ENCODE measurements around the gene LMTK2.
"Not testable (repeated sequence)": the region's sequence is repeated elsewhere in the genome, so short reads cannot be mapped to it uniquely, and the experiment has no call there.

Gene LMTK2

GRCh38 chr7:98214811-98215321 is 108.2 kb downstream of the LMTK2 start:
- DNase-seq (ENCODE audit: insufficient read length, low spot score) (no peak), FAIRE-seq (no peak)

DNA sequence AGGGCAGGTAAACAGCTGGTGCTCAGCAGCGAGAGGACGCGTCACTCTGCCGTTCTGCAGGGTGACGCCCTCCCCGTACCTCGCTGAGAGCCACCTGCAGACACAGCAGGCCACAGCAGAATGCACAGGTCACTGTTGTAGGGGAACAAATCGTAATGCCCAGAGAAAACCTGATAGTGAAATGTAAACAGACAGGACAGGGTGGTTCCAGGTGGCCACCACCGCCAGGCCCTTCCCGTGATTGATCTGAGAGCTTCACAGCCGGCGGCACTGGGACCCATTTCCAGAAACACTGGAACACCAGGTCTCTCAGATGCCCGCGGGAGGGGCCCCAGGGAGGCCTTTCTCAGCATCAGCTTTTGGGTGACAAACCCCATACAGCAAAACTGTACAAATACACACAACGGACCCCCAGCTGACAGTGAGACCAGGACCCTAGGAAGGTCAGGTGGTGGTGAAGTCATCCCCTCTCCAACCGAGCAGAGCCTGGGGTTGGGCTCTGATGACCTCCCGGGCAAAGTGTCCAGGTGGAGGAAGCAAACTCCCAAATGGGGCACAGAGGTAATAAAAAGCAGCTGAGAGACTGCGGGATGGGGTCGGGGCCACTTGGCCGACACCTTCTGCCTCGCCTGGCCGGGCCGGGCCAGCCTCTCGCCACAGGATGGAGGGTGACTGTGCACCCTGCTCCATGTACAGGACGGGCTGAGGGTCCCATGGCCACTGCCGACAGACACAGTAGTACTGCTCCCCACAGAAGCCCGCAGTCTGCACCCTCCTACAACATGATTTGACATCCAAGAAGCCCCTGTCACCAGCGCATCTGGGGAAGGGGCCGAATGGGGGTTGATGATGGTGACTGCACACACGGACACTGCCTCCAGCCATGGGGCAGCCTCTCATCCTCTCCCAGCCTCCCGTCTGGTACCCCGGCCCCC is 109.2 kb downstream of the LMTK2 start:
- FAIRE-seq = no peak
- DNase-seq (ENCODE audit: insufficient read length, low spot score) = no peak

DNA sequence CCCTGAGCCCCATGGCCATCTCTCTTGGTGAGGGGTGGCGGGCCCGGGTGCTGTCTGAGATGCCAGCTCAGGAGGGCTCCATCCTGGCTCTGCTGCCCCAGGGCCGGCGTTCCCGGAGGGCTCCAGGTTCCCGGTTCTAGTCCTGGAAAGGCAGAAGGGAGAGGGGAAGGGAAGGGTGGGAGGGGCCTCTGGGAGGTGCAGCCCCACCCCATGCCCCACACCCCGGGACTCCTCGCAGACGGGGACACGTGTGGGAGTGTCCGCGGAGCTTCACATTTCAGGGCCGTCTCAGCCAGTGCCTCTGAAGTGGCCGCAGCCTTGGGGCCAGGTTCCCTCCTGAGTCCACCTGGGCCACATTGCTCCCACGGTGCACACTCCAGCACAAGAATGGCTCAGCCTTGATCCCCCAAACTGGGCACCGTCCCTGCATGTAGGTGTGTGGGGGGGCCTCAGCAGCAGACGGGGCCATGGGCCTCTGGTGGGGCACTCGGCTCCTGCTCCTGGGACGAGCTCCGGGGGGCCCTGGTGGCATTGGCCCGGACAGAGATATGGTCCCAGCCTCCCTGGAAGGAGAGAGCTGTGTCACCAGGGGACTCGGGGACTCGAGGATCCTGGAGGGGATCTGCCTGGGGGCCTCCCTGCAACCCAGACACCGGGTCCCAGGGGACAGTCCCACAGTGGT is 110.4 kb downstream of the LMTK2 start:
- no peak for FAIRE-seq
- no peak for DNase-seq (ENCODE audit: insufficient read length, low spot score)

GRCh38 chr7:98217623-98218582 is 111.2 kb downstream of the LMTK2 start:
- DNase-seq (ENCODE audit: insufficient read length, low spot score) = no peak
- no peak for FAIRE-seq

DNA sequence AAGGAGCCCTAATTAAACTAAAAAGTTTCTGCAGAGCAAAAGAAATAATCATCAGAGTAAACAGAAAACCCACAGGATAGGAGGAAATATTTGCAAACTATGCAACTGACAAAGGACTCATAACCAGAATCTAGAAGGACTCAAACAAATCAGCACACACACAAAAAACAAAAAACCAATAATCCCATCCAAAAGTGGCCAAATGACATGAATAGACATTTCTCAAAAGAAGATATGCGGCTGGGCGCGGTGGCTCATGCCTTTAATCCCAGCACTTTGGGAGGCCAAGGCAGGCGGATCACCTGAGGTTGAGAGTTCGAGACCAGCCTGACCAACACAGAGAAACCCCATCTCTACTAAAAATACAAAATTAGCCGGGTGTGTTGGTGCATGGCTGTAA is 112.7 kb downstream of the LMTK2 start:
- not testable (repeated sequence) for DNase-seq (ENCODE audit: insufficient read length, low spot score); FAIRE-seq

GRCh38 chr7:98221611-98222532 is 115.2 kb downstream of the LMTK2 start:
- FAIRE-seq (no peak), DNase-seq (ENCODE audit: insufficient read length, low spot score) (no peak)

GRCh38 chr7:98222533-98223195 is 116.0 kb downstream of the LMTK2 start:
- FAIRE-seq (no peak), DNase-seq (ENCODE audit: insufficient read length, low spot score) (no peak)

DNA sequence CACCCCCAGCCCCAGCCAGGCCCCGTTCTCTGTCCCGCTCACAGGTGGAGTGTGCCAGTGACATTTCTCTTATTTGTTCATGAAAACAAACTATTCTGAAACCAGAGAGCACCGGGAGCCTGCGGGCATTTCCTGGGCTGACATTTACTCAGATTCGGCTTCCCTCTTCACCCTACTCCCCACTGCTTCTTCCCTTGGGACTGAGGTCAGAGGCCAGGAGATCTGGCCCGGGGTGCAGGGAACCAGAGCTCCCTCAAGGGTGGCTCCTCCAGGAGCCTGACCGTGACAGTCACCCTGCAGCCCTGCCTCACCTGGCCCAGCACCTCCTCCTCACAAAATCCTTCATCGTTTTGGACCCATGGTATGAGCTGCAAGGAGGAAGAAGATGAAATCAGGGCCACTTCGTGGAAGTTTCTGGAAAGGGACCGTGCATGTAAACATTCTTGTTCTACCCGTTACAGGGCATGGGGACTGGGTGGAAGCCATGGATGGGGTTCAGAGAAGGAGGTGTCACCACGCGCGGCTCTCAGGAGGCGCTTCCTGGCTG is 116.8 kb downstream of the LMTK2 start:
- no peak for DNase-seq (ENCODE audit: insufficient read length, low spot score)
- FAIRE-seq = no peak

- FAIRE-seq = no peak
These were observed 117.4 kb downstream of the LMTK2 start for GRCh38 chr7:98223898-98224700.

DNA sequence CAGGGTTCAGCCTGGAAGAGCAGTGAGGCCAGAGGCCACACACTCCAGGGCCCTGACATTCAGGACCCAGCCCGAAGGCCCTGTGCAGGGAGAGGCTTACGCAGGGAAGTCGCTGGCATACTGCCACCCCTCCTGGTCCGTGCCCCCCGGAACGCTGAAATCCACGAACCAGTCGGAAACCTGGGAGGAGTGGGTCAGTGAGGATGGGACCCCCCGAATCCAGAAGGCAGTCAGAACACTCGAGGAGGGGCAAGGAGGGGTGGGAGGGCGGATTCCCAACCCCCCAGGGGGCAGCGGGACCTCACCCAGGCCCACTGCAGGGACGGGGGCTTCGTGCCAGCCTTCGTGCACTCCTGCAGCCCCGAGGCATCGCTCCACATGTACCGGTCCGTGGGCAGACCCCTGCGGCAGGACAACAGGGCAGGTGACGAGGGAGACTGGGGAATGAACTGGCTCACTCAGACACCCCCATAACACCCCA is 118.1 kb downstream of the LMTK2 start:
- DNase-seq (ENCODE audit: insufficient read length, low spot score) (no peak), FAIRE-seq (no peak)

More at GRCh38 chr7:98223898-98224700, 117.4 kb downstream of the LMTK2 start:
- DNase-seq (ENCODE audit: insufficient read length, low spot score) = no peak

GRCh38 chr7:98225913-98226614 is 119.4 kb downstream of the LMTK2 start:
- DNase-seq (ENCODE audit: insufficient read length, low spot score) (no peak), FAIRE-seq (no peak)

- DNase-seq (ENCODE audit: insufficient read length, low spot score) (no peak), FAIRE-seq (no peak)
These were observed 121.3 kb downstream of the LMTK2 start for GRCh38 chr7:98227939-98228338.

DNA sequence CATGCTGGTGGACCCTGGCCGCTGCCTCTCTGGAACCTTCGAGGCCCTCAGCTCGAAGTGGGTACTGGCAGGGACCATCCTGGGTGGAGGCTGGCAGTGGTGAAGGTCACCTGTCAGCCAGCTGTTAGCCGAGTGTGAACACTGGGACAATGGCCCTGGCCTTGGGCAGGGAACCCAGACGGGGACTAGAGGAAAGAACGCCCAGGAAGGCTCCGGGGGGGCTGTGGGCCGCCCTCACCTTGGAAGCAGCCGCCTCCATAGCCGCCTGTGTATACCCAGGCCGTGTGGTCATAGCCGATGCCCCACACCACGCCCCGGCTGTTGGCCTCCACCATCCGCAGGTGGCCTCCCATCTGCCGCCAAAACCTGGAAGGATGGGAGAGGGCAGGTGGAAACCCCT is 122.1 kb downstream of the LMTK2 start:
- no peak for DNase-seq (ENCODE audit: insufficient read length, low spot score)
- FAIRE-seq = no peak

DNA sequence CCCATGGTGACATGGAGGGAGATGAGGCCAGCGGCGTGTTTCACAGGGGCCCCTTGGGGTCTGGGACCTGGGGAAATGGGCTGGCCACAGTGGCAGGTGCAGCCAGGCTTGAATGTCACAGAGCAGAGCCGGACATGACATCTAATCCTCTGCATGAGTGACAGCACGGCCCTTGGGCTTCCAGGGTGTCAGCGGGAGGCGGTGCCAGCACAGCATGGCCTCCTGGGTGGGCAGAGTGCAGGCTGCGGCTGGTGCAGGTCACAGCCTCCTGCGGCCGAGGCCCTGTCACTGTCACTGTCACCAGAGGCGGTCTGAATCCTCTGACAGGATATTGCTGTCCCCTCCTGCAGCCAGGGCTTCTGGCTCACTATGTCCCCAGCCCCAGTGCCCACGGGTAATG is 122.8 kb downstream of the LMTK2 start:
- DNase-seq (ENCODE audit: insufficient read length, low spot score) = no peak
- FAIRE-seq = no peak

DNA sequence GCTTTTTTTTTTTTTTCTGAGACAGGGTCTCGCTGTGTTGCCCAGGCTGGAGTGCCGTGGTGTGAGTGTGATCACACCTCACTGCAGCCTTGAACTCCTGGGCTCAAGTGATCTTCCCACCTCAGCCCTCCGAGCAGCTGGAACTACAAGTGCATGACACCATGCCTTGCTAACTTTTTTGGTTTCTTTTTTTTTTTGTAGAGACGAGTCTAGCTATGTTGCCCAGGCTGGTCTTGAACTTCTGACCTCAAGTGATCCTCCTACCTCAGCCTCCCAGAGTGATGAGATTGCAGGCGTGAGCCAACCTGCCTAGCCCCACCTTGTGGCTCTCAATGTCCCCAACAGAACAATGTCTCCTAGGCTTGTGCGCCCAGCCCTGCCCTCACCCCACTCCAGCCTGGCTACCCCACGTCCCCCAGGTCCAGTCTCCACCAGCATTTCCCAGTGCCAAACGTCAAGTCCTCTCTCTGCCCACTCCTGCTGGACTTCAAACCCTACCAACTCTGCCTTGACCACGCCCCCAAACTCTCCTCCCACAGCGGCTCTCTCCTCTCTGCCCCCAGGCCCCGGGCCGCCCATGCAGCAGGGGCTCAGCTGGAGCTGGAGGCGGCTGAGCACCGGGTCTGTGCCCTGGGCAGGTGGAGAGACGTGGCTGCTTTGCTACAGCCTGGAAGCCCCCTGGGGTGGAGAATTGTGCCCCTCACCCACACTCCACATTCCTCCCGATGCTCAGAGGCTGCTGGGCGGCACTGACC is 123.5 kb downstream of the LMTK2 start:
- FAIRE-seq (no peak), DNase-seq (ENCODE audit: insufficient read length, low spot score) (no peak)

DNA sequence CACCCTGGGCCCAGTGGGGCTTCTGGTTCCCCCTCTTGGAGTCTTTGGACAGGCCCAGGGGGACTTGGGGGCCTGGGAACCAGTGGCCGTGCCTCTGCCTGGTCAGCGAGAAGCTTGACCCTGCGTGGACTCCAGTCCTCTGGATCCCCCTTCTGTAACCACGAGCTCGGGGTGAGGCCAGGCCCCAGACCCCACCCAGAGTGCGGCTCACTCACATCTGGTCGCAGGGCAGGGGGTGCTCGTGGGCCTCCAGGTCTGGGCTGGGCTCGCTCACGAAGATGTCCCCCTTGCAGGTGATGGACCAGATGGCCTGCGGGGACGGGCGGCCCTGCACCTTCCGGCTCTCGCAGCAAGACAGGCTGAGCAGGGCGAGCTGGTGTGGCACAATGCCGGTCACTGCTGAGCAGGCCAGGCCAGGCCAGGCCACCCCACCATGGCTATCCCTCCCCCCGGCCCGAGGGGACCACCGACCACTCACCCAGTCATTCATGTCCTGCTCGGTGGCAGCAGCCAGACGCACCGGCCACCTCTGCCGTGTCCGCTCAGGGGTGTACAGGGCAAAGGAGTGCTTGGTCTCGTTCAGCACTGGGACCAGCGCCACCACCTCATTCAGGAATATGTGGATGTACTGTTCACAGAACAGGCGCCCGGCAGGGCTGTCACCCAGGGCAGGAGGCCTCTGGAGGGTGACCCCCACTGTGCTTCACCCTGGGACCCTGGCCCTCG is 124.2 kb downstream of the LMTK2 start:
- FAIRE-seq = no peak

More for the DNA sequence above, 124.2 kb downstream of the LMTK2 start:
- no peak for DNase-seq (ENCODE audit: insufficient read length, low spot score)

All from HTR-8/SVneo (cell line).